ENCODE data around the gene CLOCK. TPM values are rescaled to one million over a fixed set of nuclear protein-coding genes. Genes with fewer than 3 reads are reported as not detected.
A peak's percentile ranks its signal among the peaks of the same experiment; 100 is the strongest.

Gene CLOCK
- total RNA-seq, 1 experiment from 2014 or later = 37.6 TPM

- intact Hi-C loops (cut with micrococcal nuclease) = loop anchor here (2.0 to 5.0 kb wide), 4 partner anchors 18 to 471 kb away; partner anchors contain the start of gene CLOCK
- Mint-ChIP-seq H3K4me3 (ENCODE audit: unreplicated experiment) (peak overlapping the region; percentile 93), H3K36me3 (ENCODE audit: insufficient read depth, unreplicated experiment) (peaks cover 55% of the 10 kb centered on the region), H3K27me3 (ENCODE audit: insufficient read depth, unreplicated experiment) (no peaks in the 10 kb centered on the region), H3K4me1 (ENCODE audit: insufficient read depth, unreplicated experiment) (peaks cover 28% of the 10 kb centered on the region), H3K27ac (ENCODE audit: low read depth, unreplicated experiment) (peak overlapping the region; percentile 98), H3K9me3 (ENCODE audit: unreplicated experiment) (no peaks in the 10 kb centered on the region)
- ChIA-PET POLR2A (interaction anchor here (0.6 to 8.8 kb wide), 21 partner anchors 9 to 1582 kb away, joined by 3 to 387 read pairs (median 5); partner anchors contain the start of genes CLOCK, POLR2B and SRD5A3), CTCF (interaction anchor here (0.8 to 3.9 kb wide), 7 partner anchors 12 to 425 kb away, joined by 3 to 33 read pairs (median 3); partner anchors contain the start of gene SRD5A3)
- DNase-seq (ENCODE audit: unreplicated experiment) = peak; percentile 46
- no TSS peak for BruUV-seq (replicated peaks)
- TF ChIP-seq CTCF (IDR thresholded peaks at IDR 0.05; ENCODE audit: unreplicated experiment) = no peak
Measured at GRCh38 chr4:55396308-55397125, 150.2 kb downstream of the CLOCK start.

- Mint-ChIP-seq H3K36me3 (ENCODE audit: insufficient read depth, unreplicated experiment) (peaks cover 47% of the 10 kb centered on the region), H3K4me1 (ENCODE audit: insufficient read depth, unreplicated experiment) (peaks cover 22% of the 10 kb centered on the region), H3K27ac (ENCODE audit: low read depth, unreplicated experiment) (peak within 1 kb of the TSS; percentile 98), H3K9me3 (ENCODE audit: unreplicated experiment) (no peaks in the 10 kb centered on the region), H3K27me3 (ENCODE audit: insufficient read depth, unreplicated experiment) (no peaks in the 10 kb centered on the region), H3K4me3 (ENCODE audit: unreplicated experiment) (peak within 1 kb of the TSS; percentile 93)
- no peak for TF ChIP-seq CTCF (IDR thresholded peaks at IDR 0.05; ENCODE audit: unreplicated experiment)
- BruUV-seq (replicated peaks) = no TSS peak
- ChIA-PET POLR2A (interaction anchor here (0.6 to 8.8 kb wide), 27 partner anchors 10 to 1583 kb away, joined by 3 to 387 read pairs (median 4); partner anchors contain the start of genes CLOCK, POLR2B and SRD5A3), CTCF (interaction anchor here (0.7 to 3.9 kb wide), 9 partner anchors 11 to 425 kb away, joined by 3 to 33 read pairs (median 3); partner anchors contain the start of gene SRD5A3)
- intact Hi-C loops (cut with micrococcal nuclease) = loop anchor here (2.0 to 5.0 kb wide), 4 partner anchors 17 to 472 kb away; partner anchors contain the start of gene CLOCK
- peak; percentile 93 for DNase-seq (ENCODE audit: unreplicated experiment)
Measured at GRCh38 chr4:55395529-55396307, 151.0 kb downstream of the CLOCK start, which contains the start of gene TMEM165. Gene TMEM165, plus strand, starts transcription at chr4:55395957. Its CDS starts 233 bp downstream, at chr4:55396190.

- TF ChIP-seq CTCF (IDR thresholded peaks at IDR 0.05; ENCODE audit: unreplicated experiment) = no peak
- Mint-ChIP-seq H3K9me3 (ENCODE audit: unreplicated experiment) (no peaks in the 10 kb centered on the region), H3K27ac (ENCODE audit: low read depth, unreplicated experiment) (peak overlapping the region; percentile 98), H3K36me3 (ENCODE audit: insufficient read depth, unreplicated experiment) (peaks cover 41% of the 10 kb centered on the region), H3K27me3 (ENCODE audit: insufficient read depth, unreplicated experiment) (no peaks in the 10 kb centered on the region), H3K4me3 (ENCODE audit: unreplicated experiment) (peak overlapping the region; percentile 93), H3K4me1 (ENCODE audit: insufficient read depth, unreplicated experiment) (peaks cover 20% of the 10 kb centered on the region)
- ChIA-PET CTCF (interaction anchor here (0.6 to 3.9 kb wide), 8 partner anchors 14 to 211 kb away, joined by 3 to 33 read pairs (median 3); partner anchors contain the start of gene SRD5A3), POLR2A (interaction anchor here (0.6 to 8.8 kb wide), 21 partner anchors 10 to 471 kb away, joined by 3 to 387 read pairs (median 4); partner anchors contain the start of gene SRD5A3)
- intact Hi-C loops (cut with micrococcal nuclease) = loop anchor here (5.0 kb wide), 2 partner anchors 152 to 472 kb away; partner anchors contain the start of gene CLOCK
- DNase-seq (ENCODE audit: unreplicated experiment) = no peak
- BruUV-seq (replicated peaks) = TSS peak; percentile 77
Measured at GRCh38 chr4:55395218-55395528, 151.5 kb downstream of the CLOCK start.
